H1 (cell line): ENCODE results near the gene FLNC. TPM values are rescaled to one million over a fixed set of nuclear protein-coding genes. Genes with fewer than 3 reads are reported as not detected.
A peak's percentile ranks its signal among the peaks of the same experiment; 100 is the strongest.

ENCODE experiments used
- CTCF ChIA-PET: fragments of 300-600 bp; sonication (Branson Sonifier 250); formaldehyde crosslinking; loops from one replicate; lab custom pipeline; 2021; ENCODE audit not compliant: partially characterized antibody; lab: Charles Lee
- POLR2A ChIA-PET: fragments of 300-600 bp; sonication (Branson Sonifier 250); formaldehyde crosslinking; loops from one replicate; lab custom pipeline; 2021; ENCODE audit warnings: inconsistent platforms; ENCODE audit not compliant: partially characterized antibody; lab: Charles Lee
- DNase-seq, 2 experiments: peaks; one replicate each; pipeline versions ENCODE4 v3.0.0 to v3.0.0-alpha.2; 2010 to 2022; ENCODE audit warnings: low spot score in 2 of 2, low read depth in 1 of 2, mixed read lengths in 1 of 2
- FAIRE-seq: peaks from 2 replicates; lab custom pipeline; 2011; peaks lifted over from hg19 to GRCh38; lab: Jason Lieb, UNC
- H2AFZ ChIP-seq: 2 replicates; pipeline ENCODE4 v1.8.1; 2012; ENCODE audit warnings: low read length, inconsistent platforms
- H2AK5ac ChIP-seq: 2 replicates; pipeline ENCODE4 v1.6.1; 2013; ENCODE audit warnings: low read depth, low read length
- H2BK120ac ChIP-seq: replicated peaks from 2 replicates; pipeline ENCODE3; 2013; ENCODE audit warnings: low read depth, low read length, inconsistent platforms
- H2BK12ac ChIP-seq: 2 replicates; pipeline ENCODE4 v1.6.1; 2013; ENCODE audit warnings: low read depth, low read length
- H2BK15ac ChIP-seq: 2 replicates; pipeline ENCODE4 v1.6.1; 2013; ENCODE audit warnings: low read length
- H2BK20ac ChIP-seq: 2 replicates; pipeline ENCODE4 v1.6.1; 2013; ENCODE audit warnings: low read length
- H2BK5ac ChIP-seq: 2 replicates; pipeline ENCODE4 v1.6.1; 2013; ENCODE audit warnings: low read depth, low read length
- H3K14ac ChIP-seq: 2 replicates; pipeline ENCODE4 v1.6.1; 2013; ENCODE audit warnings: inconsistent platforms; ENCODE audit not compliant: insufficient read length
- H3K18ac ChIP-seq: 2 replicates; pipeline ENCODE4 v1.6.1; 2013; ENCODE audit warnings: low read length; ENCODE audit errors: extremely low read depth
- H3K23ac ChIP-seq: 2 replicates; pipeline ENCODE4 v1.6.1; 2013; ENCODE audit warnings: inconsistent platforms; ENCODE audit not compliant: insufficient read length
- H3K23me2 ChIP-seq: 2 replicates; pipeline ENCODE4 v1.6.1; 2013; ENCODE audit warnings: low read depth, low read length
- H3K27ac ChIP-seq: 2 replicates; pipeline ENCODE4 v1.6.1; 2011; ENCODE audit warnings: low read depth, low read length, inconsistent platforms
- H3K27me3 ChIP-seq, 4 experiments: replicated peaks in 1 of 4; 1 replicate in 1 of 4; 2 replicates in 3 of 4; pipeline versions ENCODE4 v1.6.1 to v1.8.1; 2011 to 2013; ENCODE audit warnings: low read length in 3 of 4, mild to moderate bottlenecking in 3 of 4, inconsistent platforms in 2 of 4, mixed read lengths in 2 of 4, moderate library complexity in 1 of 4; ENCODE audit not compliant: control insufficient read depth in 3 of 4, insufficient read depth in 3 of 4; ENCODE audit errors: extremely low read depth in 1 of 4
- H3K36me3 ChIP-seq, 4 experiments: 2 replicates each; pipeline versions ENCODE4 v1.6.1 to v1.8.1; 2011 to 2013; ENCODE audit warnings: mild to moderate bottlenecking in 4 of 4, low read length in 3 of 4, moderate library complexity in 2 of 4, control low read depth in 1 of 4, inconsistent platforms in 1 of 4; ENCODE audit not compliant: insufficient read depth in 4 of 4, control insufficient read depth in 2 of 4
- H3K4ac ChIP-seq: replicated peaks from 2 replicates; pipeline ENCODE3; 2013; ENCODE audit warnings: low read length, low read depth, mixed read lengths, inconsistent platforms; ENCODE audit not compliant: insufficient read length
- H3K4me1 ChIP-seq, 4 experiments: replicated peaks in 1 of 4; 1 replicate in 1 of 4; 2 replicates in 3 of 4; pipeline versions ENCODE4 v1.6.1 to v1.8.1; 2011 to 2013; ENCODE audit warnings: low read length in 3 of 4, inconsistent platforms in 2 of 4, mixed read lengths in 1 of 4; ENCODE audit not compliant: insufficient read depth in 4 of 4, control insufficient read depth in 3 of 4
- H3K4me2 ChIP-seq, 2 experiments: 2 replicates each; pipeline versions ENCODE4 v1.6.1 to v1.8.1; 2011 to 2013; ENCODE audit warnings: low read depth in 2 of 2, low read length in 2 of 2, control low read depth in 1 of 2, inconsistent platforms in 1 of 2, mild to moderate bottlenecking in 1 of 2; ENCODE audit not compliant: insufficient read depth in 1 of 2
- H3K4me3 ChIP-seq, 4 experiments: fragments of 200-600, 300-600 bp in 1 of 4; sonication (generic), shearing (Covaris generic), sonication (Bioruptor Twin) in 1 of 4; 2 replicates each; pipeline versions ENCODE4 v1.5.1 to v1.8.1; 2011 to 2016; ENCODE audit warnings: low read length in 4 of 4, low read depth in 3 of 4, control low read depth in 2 of 4, inconsistent platforms in 2 of 4, mild to moderate bottlenecking in 2 of 4, mixed read lengths in 1 of 4, moderate library complexity in 1 of 4; ENCODE audit not compliant: insufficient read depth in 2 of 4; ENCODE audit errors: extremely low read depth in 1 of 4
- H3K56ac ChIP-seq: replicated peaks from 2 replicates; pipeline ENCODE3; 2013; ENCODE audit warnings: low read depth, mild to moderate bottlenecking, mixed read lengths, low read length, inconsistent platforms; ENCODE audit not compliant: insufficient read length
- H3K79me1 ChIP-seq: 2 replicates; pipeline ENCODE4 v1.6.1; 2013; ENCODE audit warnings: low read depth, low read length, control low read depth
- H3K79me2 ChIP-seq, 2 experiments: 2 replicates each; pipeline versions ENCODE4 v1.6.1 to v1.8.1; 2012 to 2013; ENCODE audit warnings: low read length in 2 of 2, mild to moderate bottlenecking in 2 of 2, inconsistent platforms in 1 of 2; ENCODE audit not compliant: insufficient read depth in 2 of 2, control insufficient read depth in 1 of 2
- H3K9ac ChIP-seq, 4 experiments: replicated peaks in 1 of 4; 1 replicate in 1 of 4; 2 replicates in 3 of 4; pipeline versions ENCODE4 v1.6.1 to v1.8.1; 2011 to 2013; ENCODE audit warnings: low read depth in 3 of 4, low read length in 3 of 4, control low read depth in 2 of 4, mild to moderate bottlenecking in 2 of 4, moderate library complexity in 2 of 4, inconsistent platforms in 1 of 4; ENCODE audit errors: extremely low read depth in 1 of 4
- H3K9me3 ChIP-seq, 2 experiments: 2 replicates each; pipeline versions ENCODE4 v1.6.1 to v1.8.1; 2012 to 2013; ENCODE audit warnings: mild to moderate bottlenecking in 2 of 2, moderate library complexity in 2 of 2, control low read depth in 1 of 2, inconsistent platforms in 1 of 2, low read depth in 1 of 2, low read length in 1 of 2, mixed read lengths in 1 of 2; ENCODE audit not compliant: insufficient read depth in 2 of 2
- H4K20me1 ChIP-seq, 2 experiments: replicated peaks in 1 of 2; 2 replicates each; pipeline versions ENCODE3 to v1.8.1; 2011 to 2013; ENCODE audit warnings: inconsistent platforms in 2 of 2, low read length in 2 of 2, mild to moderate bottlenecking in 1 of 2; ENCODE audit not compliant: insufficient read depth in 2 of 2, control insufficient read depth in 1 of 2
- H4K5ac ChIP-seq: 2 replicates; pipeline ENCODE4 v1.6.1; 2013; ENCODE audit warnings: low read length, low read depth, mixed read lengths, inconsistent platforms; ENCODE audit not compliant: insufficient read length
- H4K8ac ChIP-seq: 2 replicates; pipeline ENCODE4 v1.8.0; 2013; ENCODE audit warnings: mild to moderate bottlenecking, moderate library complexity, low read length, inconsistent platforms; ENCODE audit not compliant: insufficient read depth; ENCODE audit errors: extremely low read depth
- H4K91ac ChIP-seq: replicated peaks from 2 replicates; pipeline ENCODE3; 2013; ENCODE audit warnings: low read length, mixed read lengths, inconsistent platforms; ENCODE audit not compliant: insufficient read length
- POLR2AphosphoS5 ChIP-seq: IDR thresholded peaks from 2 replicates; pipeline ENCODE4 v1.6.1; 2011; ENCODE audit warnings: low read depth, low read length
- POU5F1 ChIP-seq: IDR thresholded peaks from 2 replicates; pipeline ENCODE4 v1.6.1; 2011; ENCODE audit warnings: low read depth, mild to moderate bottlenecking, low read length, moderate library complexity
- RFX5 ChIP-seq: IDR thresholded peaks from 2 replicates; pipeline ENCODE4 v1.6.1; 2011; ENCODE audit warnings: low read depth, low read length, improper control_type of control experiment, borderline replicate concordance
- whole genome bisulfite sequencing, 2 experiments: shearing (Covaris generic) in 1 of 2; methylation state at CpG; one replicate each; pipeline versions ENCODE4 v1.1.6 to v1.1.7; 2013 to 2015; ENCODE audit warnings: low lambda C conversion rate in 2 of 2, mixed read lengths in 2 of 2, inconsistent platforms in 1 of 2, low coverage in 1 of 2, missing lambda C conversion rate in 1 of 2; ENCODE audit not compliant: insufficient replicate concordance in 2 of 2, insufficient coverage in 1 of 2, insufficient read length in 1 of 2; ENCODE audit errors: extremely low coverage in 1 of 2, missing lambda C conversion rate in 1 of 2; 5-methylcytosine and 5-hydroxymethylcytosine counted together
- polyA plus RNA-seq, 7 experiments: library from polyadenylated mRNA; depleted of rRNA in 3 of 7; stranded (reverse) in 5 of 7; unstranded in 2 of 7; fragments of >200 nt in 5 of 7; fragments of 200-250 nt in 2 of 7; gene quantifications; 1 replicate in 5 of 7; 2 replicates in 1 of 7; 4 replicates in 1 of 7; pipeline versions ENCODE4 v1.2.1 to v1.2.3, GENCODE V29; 2011 to 2013; ENCODE audit warnings: missing spikeins in 2 of 7, mixed read lengths in 2 of 7
- total RNA-seq: library from RNA; stranded (reverse); fragmentation: NEBNext Ultra II Directional; extraction: Animal tissue kit (Norgen Biotek cat#: 25700); gene quantifications from 2 replicates; pipeline ENCODE4 v1.2.1, GENCODE V29; 2021

The FLNC gene
- total and polyA plus RNA-seq, 2 of the 8 experiments (the other 6 are each of a cell fraction or from before 2014, with no cell fraction given) = 1.9 to 10.7 TPM

- Histone ChIP-seq H3K23me2 (peaks cover 2% of the 10 kb centered on the region; the same call in 1 of the 2 replicates), H3K4me1 (peaks cover 0 to 18% (median 11%) of the 10 kb centered on the region in 4 experiments; a peak in 6 of 7 replicates), H3K79me1 (no peaks in the 10 kb centered on the region), H3K4me3 (no peak overlapping the region), H4K20me1 (no peaks in the 10 kb centered on the region), H3K4ac (no peak overlapping the region), H2AFZ (no peak overlapping the region), H3K9me3 (no peaks in the 10 kb centered on the region), H3K79me2 (no peaks in the 10 kb centered on the region), H4K91ac (no peak overlapping the region), H2BK15ac (no peak overlapping the region), H2BK5ac (no peak overlapping the region), H3K14ac (no peak overlapping the region), H3K4me2 (no peak overlapping the region), H2AK5ac (no peak overlapping the region), H3K27ac (no peak overlapping the region), H2BK20ac (no peak overlapping the region), H3K9ac (no peak overlapping the region), H2BK12ac (no peak overlapping the region), H3K23ac (no peak overlapping the region), H3K56ac (no peak overlapping the region), H4K8ac (peak overlapping the region; percentile 40; the same call in 1 of the 2 replicates), H2BK120ac (no peak overlapping the region), H3K18ac (no peak overlapping the region; the same call in 1 of the 2 replicates), H3K36me3 (no peaks in the 10 kb centered on the region), H3K27me3 (no peaks in the 10 kb centered on the region; a peak in 1 of 7 replicates), H4K5ac (no peak overlapping the region)
- no peak for TF ChIP-seq RFX5
- no peak for TF ChIP-seq POU5F1
- TF ChIP-seq POLR2AphosphoS5 = no peak
- 89% methylated on average over 10 of the region's 22 CpGs; no CpG with 5 or more reads in 1 of the 2 experiments for WGBS, 2 experiments
- ChIA-PET CTCF (interaction anchor here (1.3 kb wide), 1 partner anchor 84 kb away, joined by 3 read pairs; no protein-coding TSS in a partner anchor), POLR2A (no interaction called here)
- FAIRE-seq = no peak
- no peak for DNase-seq
Measured at GRCh38 chr7:128838109-128838779, 8.0 kb downstream of the FLNC start.
